GM18511 (cell line): ENCODE data around the gene IFT80.
"Not testable (repeated sequence)": the region's sequence is repeated elsewhere in the genome, so short reads cannot be mapped to it uniquely, and the experiment has no call there.

Source experiments
- ATAC-seq: cut with Tn5 transposase; IDR thresholded peaks from one replicate; pipeline ENCODE4 v1.9.1; 2021; ENCODE audit warnings: mild to moderate bottlenecking, moderate library complexity; ENCODE audit not compliant: unreplicated experiment

IFT80 gene

GRCh38 chr3:160369784-160370183 is 29.2 kb downstream of the IFT80 start:
- no peak for ATAC-seq

GRCh38 chr3:160368804-160369203 is 30.2 kb downstream of the IFT80 start:
- ATAC-seq = peak; percentile 87

- no peak for ATAC-seq
Measured at GRCh38 chr3:160365869-160366522, 33.0 kb downstream of the IFT80 start.

- ATAC-seq = not testable (repeated sequence)
Measured at GRCh38 chr3:160362896-160363295, 36.1 kb downstream of the IFT80 start.

GRCh38 chr3:160355826-160356225 is 43.2 kb downstream of the IFT80 start:
- ATAC-seq = no peak

- no peak for ATAC-seq
Measured at GRCh38 chr3:160346511-160346910, 52.5 kb downstream of the IFT80 start.

GRCh38 chr3:160343132-160343531 is 55.9 kb downstream of the IFT80 start:
- no peak for ATAC-seq

- no peak for ATAC-seq
Measured at GRCh38 chr3:160340351-160340750, 58.7 kb downstream of the IFT80 start.

GRCh38 chr3:160331127-160331937 is 67.7 kb downstream of the IFT80 start:
- ATAC-seq = no peak

- ATAC-seq = no peak
Measured at GRCh38 chr3:160330690-160331089, 68.3 kb downstream of the IFT80 start.

- no peak for ATAC-seq
Measured at GRCh38 chr3:160330109-160330508, 68.9 kb downstream of the IFT80 start.

- not testable (repeated sequence) for ATAC-seq
Measured at GRCh38 chr3:160326286-160326685, 72.7 kb downstream of the IFT80 start.

- not testable (repeated sequence) for ATAC-seq
Measured at GRCh38 chr3:160321821-160322220, 77.2 kb downstream of the IFT80 start.

- ATAC-seq = no peak
Measured at GRCh38 chr3:160319322-160319721, 79.7 kb downstream of the IFT80 start.

- ATAC-seq = no peak
Measured at GRCh38 chr3:160314995-160315394, 84.0 kb downstream of the IFT80 start.

GRCh38 chr3:160312014-160312624 is 86.9 kb downstream of the IFT80 start:
- ATAC-seq = no peak

- no peak for ATAC-seq
Measured at GRCh38 chr3:160302806-160303205, 96.2 kb downstream of the IFT80 start.

GRCh38 chr3:160296591-160296990 is 102.4 kb downstream of the IFT80 start:
- no peak for ATAC-seq

GRCh38 chr3:160291909-160292299 is 107.1 kb downstream of the IFT80 start:
- no peak for ATAC-seq

GRCh38 chr3:160291290-160291908 is 107.6 kb downstream of the IFT80 start:
- no peak for ATAC-seq

GRCh38 chr3:160287666-160288065 is 111.4 kb downstream of the IFT80 start:
- ATAC-seq = no peak
